Measurements from ENCODE around the gene FAM13A.

GRCh38 chr4:88743696-88744095, 313.3 kb downstream of the FAM13A start:
- no peak for TF ChIP-seq CTCF (IDR thresholded peaks at IDR 0.05; ENCODE audit: poor library complexity)
- TF ChIP-seq EZH2 (IDR thresholded peaks at IDR 0.05; ENCODE audit: borderline replicate concordance), result no peak
- no peak for TF ChIP-seq EZH2phosphoT487 (IDR thresholded peaks at IDR 0.05; ENCODE audit: low read depth, severe bottlenecking, unreplicated experiment)

Measured in hepatocyte (in vitro differentiated cells).